HG03280 (cell line): ENCODE results near the gene SVIL.
"Not testable (repeated sequence)": the region's sequence is repeated elsewhere in the genome, so short reads cannot be mapped to it uniquely, and the experiment has no call there.

Source experiments
- ATAC-seq: cut with Tn5 transposase; IDR thresholded peaks from one replicate; pipeline ENCODE4 v1.9.1; 2021; ENCODE audit warnings: mild to moderate bottlenecking, moderate library complexity; ENCODE audit not compliant: unreplicated experiment

SVIL gene

DNA sequence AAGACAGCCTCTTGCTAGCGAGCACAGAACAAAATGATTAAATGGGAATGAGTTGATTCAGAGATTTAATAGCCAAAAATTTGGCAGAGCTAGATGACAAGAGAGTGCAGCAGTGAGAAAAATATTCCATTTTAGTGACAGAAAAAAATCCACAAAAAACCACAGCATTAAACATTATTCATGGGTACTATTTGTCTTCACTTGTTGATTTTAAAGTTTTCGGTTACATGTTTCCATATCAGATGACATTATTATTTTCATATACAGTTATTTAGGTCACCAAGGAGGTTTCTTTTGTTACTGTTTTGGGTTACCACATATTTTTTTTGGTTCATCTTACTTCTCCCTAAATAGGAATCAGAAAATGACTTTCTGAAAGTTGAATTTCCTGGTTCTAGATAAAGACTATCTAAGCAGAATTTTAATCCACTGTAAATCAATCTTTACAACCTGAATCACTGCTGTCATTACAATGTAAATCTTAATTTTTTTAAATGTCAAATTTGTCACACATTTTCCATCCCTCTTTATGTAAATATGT lies 87.9 kb downstream of the SVIL start:
- no peak for ATAC-seq

DNA sequence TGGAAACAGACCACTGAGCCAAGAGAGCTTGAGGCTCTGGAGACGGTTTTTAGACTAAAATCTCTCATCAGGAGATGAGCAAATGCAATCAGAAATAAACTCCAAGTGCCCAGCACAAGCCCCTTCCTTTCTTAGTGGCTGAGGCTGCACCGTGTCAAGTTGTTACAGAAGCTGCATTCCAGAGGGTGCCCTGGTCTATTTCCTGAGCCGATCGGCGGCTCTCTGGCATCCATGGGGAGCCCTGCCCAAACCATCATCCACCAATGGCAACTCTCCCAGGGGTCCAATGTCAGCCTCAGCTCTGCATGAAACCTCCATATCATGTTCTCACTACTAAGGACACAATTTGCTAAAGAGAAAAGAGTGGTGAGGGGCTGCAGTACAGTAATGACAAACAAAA lies 89.6 kb downstream of the SVIL start:
- no peak for ATAC-seq

DNA sequence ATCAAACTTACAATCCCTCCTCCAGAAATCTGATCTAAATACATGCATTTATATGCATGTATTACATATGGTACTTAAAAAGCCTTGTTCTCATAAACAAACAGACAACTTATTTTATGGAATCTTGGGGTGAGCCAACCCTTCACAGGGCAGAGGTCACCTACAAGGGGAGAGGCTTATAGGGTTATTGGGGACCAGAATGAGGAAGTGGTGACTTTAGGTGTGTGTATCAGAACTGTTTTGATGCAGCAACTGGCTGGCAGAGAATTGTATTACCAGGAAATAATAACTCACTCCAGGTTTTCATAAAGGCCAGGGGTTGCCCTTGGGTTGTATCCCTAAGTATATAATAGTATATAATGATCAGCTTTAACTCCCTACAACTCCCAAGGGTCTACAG lies 91.1 kb downstream of the SVIL start:
- no peak for ATAC-seq

DNA sequence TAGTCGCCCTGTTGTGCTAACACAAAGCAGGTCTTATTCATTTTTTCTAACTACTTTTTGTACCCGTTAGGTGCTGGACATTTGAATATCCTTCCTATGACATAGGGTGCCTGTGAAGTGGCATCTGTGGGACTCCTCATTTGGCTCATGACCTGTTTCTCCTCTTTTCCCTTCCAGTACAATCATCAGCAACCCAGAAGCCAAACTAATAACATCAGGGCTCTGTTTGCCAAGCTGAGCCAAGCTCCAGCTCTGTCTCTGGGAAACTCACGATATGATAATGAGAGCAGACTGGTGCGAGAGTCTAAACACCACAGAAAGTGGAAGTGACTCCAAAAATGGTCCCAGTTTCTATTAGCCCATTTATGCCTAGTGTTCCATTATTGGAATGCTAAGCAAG lies 92.0 kb downstream of the SVIL start:
- no peak for ATAC-seq

DNA sequence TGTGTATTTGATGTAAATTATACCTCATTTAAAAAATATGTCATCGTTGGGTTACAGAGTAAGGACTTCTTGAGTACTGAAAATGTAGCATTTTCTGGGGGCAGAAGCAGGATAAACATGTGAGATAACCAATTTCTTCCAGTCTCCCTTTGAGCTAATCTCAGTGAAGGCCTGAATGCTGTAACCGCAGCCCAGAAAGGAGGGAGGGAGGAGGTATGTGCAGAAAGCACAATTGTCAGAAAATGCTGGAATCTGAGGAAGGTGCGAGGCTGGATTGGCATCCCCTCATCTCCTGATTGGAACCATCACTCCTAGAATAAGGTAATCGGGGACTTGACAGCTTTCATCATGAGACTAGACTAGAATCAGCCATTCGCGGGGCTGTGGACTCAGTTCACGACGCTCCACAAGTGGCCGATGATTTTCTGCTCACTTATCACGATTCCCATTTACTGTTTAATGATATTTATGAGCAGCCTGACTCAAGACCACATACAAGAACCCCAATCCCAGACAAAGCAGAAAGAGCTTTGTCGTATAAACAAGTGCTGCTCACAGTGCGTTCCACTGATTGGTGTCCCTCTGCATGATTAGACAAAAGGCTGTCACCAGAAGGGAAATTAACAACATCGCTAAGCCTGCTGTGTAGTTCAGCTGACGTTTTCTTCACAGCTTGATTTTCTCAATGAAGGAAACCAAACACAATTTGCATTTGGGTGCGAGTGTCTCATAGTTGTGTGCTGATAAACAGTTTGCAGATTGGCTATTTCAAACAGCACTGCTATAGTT lies 93.2 kb downstream of the SVIL start:
- no peak for ATAC-seq

DNA sequence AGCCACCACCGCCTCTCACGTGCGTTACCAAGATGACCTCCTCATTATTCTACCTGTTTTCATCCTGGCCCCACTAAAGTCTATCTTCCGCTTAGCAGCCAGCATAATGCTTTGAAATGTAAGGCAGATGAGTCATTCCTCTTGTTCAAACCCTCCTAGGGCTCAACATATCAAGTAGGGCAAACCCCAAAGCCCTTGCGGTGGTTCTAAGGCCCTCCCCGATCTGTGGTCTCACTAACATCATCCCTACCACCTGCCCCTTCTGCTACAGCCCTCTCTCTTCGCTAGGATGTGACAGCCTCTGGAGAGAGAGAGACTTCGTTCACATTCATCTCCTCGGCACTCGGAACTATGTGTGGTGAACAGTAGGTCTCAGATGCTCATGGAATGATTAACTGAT lies 94.8 kb downstream of the SVIL start:
- ATAC-seq, result no peak

DNA sequence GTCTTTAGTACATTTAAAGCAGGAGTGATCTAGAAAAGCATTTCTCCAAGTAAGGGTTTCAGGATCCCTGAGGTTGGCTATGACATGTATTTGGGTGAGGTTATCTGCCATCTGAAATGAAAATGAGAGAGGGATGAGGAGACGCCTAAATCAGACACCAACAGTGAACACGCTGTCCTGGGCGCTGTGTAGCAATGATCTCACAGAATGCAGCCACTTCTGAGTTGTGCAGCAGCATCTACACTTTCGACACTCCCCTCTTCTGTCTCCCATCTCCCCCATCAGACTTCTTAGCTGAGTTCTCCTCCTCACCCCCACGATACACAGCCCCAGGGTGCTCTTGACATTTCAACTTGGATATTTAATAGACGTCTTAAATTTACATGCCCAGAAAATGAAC lies 95.4 kb downstream of the SVIL start:
- ATAC-seq, result no peak

DNA sequence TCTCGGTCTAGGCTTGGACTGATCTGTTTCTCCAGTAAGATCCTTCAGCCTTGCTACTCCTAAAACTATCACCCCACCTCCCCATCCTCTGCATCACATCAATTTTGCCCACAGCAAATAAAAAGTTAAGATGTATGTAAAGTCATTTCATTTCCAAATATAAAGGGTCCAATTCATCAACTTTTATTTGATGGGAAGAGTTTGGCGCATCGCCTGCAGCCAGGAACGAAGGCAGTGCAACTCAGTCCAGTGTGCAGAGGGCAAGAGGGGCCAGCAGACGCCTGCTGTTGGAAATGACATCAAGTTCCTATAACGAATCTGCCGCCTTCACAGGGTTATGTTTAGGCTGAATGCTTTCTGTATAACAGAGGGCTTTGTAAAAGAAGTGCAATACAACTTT lies 97.0 kb downstream of the SVIL start:
- no peak for ATAC-seq

DNA sequence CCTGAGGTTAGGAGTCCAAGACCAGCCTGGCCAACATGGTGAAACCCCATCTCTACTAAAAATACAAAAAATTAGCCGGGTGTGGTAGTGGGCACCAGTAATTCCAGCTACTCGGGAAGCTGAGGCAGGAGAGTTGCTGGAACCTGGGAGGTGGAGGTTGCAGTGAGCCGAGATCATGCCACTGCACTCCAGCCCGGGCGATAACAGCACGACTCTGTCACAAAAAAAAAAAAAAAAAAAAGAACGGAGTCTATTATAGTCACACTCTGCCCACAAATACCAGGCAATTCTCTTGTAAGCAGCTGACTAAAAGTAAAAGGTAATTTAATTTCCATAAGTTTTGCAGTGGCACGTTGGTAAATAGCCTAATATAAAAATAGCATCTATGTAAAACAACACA lies 98.1 kb downstream of the SVIL start:
- ATAC-seq, result not testable (repeated sequence)

DNA sequence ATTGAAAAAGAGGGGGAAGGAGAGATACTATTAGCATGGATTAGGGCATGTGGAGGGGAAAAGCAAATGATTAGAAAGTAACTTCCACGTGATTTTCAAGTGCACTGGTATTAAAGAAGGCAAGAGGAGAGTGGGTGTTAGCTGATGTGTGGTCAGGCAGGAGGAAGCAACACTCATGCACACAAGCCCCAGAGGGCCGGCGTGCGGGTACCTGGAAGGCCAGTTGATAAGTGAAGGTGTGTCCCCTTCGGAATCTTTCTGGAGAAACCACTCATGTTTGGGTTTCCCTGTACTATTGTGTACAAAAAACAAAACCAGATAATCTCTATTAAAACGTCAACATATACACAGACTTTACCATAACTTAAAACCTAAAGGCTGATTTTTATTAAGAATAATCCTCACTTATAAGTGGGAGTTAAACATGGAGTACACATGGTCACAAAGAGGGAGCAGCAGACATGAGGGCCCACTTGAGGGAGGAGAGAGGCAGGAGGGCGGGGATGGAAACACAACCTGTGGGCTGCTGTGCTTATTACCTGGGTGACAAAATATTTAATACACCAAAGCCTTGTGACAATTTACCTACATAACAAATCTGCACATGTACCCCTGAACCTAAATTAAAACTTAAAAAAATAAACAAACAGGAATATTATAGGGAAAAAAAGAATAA lies 98.9 kb downstream of the SVIL start:
- ATAC-seq, result no peak

DNA sequence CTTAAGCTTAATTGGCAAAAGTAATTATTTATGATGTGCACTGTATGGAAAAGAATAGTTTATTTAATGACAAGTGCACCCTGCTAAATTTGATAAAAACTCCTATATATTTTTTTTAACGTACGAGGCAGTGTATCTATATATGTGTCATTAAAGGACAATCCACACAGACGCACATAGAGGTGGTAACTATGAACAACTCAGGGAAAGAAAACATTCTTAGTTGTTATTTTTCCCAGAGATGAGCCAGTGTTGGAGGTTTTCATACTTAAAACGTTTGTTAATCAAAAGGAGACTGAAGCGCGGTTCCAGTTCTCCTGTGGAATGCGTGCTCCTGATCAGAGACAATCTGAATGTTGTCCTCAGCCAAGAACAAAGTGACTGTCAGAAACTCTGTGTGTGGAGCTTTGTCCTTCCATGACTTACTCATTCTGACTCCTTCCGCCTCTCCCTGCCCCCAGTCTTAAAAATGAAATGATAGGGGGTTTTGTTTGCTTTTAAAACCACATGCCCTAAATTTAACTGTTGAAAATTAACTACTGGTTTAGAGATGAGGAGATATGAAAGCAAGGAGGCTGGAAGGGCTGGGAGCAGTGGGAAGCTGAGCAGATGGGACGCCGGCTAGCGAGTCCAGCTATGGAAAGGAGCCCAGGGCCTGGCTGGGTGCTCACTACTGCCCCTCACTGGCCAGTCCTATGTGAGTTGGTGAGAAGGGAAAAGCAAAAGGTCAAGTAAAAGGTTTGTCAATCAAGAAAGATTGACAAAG lies 99.6 kb downstream of the SVIL start:
- no peak for ATAC-seq

DNA sequence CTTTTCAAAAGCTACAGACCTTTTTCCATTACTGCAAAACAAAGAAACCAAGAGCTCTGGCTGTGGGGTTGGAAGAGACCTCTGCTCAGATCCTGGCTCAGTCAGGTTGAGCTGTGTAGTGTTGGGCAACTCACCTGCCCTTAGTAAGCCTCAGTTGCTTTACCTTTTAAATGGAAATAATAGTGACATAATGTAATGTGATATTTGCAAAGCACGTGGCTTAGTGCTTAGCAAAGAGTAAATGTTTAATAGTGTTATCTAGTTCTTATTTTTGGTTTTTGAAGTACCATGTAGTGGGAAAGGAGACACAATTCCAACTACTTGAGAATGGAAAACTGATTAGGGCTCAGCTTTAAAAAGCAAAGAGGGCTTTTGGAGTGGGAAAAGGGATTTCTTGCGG lies 100.2 kb downstream of the SVIL start:
- no peak for ATAC-seq

DNA sequence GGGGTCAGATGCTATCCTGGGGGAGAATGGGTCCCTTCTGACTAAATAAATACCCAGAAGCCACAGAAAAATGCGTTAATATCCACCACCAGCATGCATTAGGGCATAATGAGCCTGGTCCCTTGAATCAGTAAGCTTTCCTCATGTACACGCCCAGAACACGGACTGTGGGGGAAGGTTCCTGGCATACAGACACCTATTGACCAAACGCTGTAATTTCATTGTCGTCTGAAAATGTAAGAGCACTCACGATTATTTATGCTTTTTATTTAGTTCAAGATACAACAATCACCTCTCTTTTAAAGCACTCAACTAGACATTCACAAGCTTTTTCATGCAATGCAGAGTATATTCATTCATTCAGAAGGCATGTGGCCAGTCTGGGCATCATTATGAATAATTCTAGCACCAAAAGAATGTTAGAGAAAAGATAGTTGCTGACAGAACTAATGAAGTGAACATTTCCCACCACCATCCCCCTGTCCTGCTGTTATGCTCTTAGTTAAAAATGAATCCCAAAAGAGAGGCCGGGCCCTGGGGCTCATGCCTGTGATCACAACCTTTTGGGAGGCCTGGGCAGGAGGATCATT lies 101.0 kb downstream of the SVIL start:
- ATAC-seq, result no peak

DNA sequence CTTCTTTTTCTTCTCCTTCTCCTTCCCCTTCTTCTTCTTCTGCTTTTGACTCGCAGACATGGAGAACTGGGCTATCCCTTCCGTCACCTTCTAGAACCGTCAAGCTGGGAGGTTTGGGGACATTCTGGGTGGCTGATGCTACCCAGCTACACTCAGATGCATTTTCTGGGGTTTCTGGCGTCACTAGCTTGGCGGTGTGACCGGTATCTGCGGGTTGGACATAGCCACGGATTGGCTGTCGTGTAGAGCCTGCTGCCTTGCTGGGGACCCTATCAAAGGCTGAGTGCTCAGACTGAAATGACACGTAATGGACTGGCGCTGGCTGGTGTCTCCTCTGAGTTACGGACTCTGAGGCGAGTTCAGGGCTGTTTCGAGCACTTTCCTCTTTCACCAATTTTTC lies 101.7 kb downstream of the SVIL start:
- no peak for ATAC-seq

DNA sequence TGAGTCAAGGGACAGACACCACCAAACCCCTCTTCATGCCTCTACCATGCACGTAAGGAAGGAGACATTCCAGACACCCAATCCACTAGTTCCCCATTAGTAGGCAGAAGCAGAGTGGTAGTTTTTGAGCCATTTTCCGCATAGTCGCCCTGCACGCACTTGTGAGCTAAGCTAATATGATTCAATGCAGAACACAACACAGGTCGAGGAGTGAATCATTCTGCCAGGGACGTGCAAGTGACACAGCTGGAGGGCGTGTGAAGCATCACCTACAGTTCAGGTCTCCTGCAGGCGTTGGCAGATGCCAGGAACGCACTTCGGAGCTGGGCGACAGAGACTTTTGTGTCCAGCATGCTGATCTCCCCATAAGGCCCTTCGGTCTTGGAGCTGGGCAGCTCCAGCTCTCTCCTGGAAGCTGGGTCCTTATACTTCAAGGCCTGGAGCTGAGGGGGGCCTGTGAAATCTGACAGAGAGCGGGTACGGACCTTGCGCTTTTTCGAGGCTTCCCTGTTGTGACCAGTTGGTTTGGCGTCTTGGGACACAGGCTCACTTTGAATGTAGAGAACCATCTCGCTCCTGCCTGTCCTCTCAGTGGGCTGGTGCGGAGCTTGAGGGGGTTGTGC lies 102.4 kb downstream of the SVIL start:
- no peak for ATAC-seq

DNA sequence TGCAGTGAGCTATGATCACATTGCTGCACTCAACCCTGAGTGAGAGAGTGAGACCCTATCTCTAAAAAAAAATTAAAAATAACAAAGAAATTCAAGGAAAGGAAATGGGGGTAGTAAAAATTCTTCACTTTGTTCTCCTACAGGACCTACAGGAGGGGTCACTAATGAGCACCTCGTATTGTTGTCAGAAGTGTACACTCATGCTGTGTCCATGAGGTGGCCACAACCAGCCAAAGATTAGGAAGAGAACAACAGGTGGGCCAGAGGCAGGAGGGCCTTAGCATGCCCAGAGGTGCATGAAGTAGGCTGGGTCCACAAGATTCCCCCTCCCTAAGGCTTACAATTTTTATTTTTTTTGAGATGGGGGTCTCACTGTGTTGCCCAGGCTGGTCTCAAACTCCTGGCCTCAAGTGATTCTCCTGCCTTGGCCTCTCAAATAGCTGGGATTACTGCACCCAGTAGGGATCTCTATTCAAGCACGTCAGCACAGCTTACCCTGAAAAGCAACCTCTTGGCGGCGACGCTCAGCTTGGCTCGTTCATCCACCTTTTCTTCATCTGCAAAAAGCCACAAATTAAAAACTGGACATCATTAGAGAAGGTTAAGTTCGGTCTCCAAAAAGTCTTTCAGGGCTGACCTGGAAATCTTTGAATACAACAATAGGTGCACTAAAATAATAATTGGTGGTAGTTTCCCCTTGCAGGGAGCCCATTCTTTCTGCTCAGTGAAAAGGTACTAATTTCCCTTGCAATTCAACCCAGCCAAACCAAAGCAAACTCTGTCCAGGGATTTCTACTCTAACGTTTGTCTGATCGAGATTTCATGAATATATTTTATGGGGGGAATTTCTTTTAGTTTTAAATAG lies 104.4 kb downstream of the SVIL start:
- ATAC-seq, result no peak

DNA sequence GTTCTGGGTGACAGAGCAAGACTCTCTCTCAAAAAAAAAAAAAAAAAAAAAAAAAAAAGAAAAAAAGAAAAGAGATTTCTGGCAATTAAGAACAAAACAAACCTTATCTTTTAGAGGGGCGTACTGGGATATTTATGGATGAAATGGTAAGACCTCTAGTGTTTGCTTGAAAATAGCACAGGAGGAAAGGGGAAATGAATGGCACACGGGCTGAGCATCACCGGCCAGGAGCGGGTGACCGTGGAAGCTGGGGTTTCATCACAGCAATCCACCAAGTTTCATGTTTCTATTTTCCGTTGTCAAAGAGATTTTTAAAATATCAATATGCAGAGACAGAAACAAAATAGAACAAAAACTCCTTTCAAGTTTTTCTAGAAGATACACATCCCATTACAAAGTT lies 105.6 kb downstream of the SVIL start:
- no peak for ATAC-seq

DNA sequence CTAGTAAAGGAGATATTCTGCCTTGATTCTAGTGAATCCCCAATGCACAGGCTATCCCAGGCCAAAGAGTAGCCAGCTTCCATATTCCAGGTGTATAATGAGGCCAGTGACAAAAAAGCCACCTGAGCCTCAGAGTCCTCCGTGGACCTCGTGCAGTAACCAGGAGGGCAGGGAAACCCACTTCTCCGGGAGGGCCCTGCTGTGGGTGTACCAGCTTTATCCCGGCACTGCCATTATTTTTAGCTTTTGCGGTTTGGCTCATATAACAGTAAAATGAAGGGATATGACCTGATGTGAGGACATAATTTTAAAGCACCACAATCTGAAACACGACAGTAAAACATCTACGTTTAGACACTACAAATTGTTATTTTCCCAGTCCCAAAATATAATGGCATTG lies 109.0 kb downstream of the SVIL start:
- ATAC-seq, result no peak

DNA sequence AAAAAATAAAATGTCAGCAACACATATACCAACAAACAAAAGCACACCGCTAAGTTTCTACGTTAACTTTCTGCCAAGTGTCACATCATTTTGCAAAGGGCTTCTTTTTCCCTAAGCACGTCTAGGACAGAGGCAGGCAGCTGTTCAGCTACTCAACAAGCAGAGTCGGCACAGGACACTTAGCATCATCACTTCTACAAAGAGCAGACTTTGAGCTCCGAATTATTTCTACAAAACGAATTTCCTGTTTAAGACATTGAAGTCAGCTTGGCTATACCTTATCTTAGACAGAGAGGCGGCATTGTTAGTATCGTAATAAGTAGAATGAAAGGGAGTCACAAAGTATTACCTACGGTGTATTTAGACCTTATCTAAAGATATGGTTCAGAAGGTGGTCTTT lies 110.1 kb downstream of the SVIL start:
- no peak for ATAC-seq

DNA sequence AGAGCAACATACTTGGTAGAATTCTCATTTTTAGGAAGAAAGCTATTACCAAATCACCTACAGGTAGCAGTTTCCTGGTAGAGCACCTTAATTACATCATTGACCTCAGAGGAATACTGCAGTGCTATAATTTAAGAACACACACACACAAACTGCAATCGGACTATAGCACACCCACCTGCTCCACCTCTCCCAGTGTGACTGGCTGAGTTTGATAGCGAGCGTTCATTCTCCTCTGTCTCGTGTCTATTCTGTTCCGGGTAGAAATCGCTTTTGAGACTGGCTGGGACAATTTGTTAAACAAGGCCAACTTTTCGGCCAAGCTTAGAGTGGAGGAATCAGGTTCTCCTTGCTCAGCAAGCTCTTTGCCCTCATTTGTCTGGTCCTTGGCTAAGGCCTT lies 110.5 kb downstream of the SVIL start:
- ATAC-seq, result no peak
